ENCODE results near the gene PLCB1.

Gene PLCB1

DNA sequence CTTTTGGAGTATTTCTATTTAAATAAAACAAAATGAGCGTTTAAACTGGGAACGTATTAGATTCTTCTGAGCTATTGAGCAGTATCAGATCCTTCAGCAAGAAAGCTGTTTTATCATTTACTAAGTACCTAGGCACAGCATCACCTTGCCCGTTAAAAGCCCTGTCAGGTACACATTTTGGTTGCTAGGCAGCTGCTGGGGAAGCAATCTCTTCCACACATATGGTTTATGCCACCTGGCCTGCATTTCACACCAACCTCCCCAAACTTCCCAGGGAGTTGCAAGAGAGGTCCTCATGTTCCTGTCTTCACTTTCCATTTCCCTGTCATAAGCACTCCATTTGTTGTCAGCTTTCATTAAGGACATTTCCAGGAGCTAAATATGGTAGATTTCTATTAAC is 400.1 kb downstream of the PLCB1 start:
- no peaks in the 10 kb centered on the region for H3K27me3 ChIP-seq (replicated peaks; ENCODE audit: control insufficient read depth, insufficient read depth, low read length)
- no peak overlapping the region for H3K4me3 ChIP-seq (replicated peaks; ENCODE audit: low read depth, low read length)
- no peak for DNase-seq (ENCODE audit: extremely low read depth, insufficient read length)
- TF ChIP-seq, protein P1, sequence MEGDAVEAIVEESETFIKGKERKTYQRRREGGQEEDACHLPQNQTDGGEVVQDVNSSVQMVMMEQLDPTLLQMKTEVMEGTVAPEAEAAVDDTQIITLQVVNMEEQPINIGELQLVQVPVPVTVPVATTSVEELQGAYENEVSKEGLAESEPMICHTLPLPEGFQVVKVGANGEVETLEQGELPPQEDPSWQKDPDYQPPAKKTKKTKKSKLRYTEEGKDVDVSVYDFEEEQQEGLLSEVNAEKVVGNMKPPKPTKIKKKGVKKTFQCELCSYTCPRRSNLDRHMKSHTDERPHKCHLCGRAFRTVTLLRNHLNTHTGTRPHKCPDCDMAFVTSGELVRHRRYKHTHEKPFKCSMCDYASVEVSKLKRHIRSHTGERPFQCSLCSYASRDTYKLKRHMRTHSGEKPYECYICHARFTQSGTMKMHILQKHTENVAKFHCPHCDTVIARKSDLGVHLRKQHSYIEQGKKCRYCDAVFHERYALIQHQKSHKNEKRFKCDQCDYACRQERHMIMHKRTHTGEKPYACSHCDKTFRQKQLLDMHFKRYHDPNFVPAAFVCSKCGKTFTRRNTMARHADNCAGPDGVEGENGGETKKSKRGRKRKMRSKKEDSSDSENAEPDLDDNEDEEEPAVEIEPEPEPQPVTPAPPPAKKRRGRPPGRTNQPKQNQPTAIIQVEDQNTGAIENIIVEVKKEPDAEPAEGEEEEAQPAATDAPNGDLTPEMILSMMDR (IDR thresholded peaks at IDR 0.05; ENCODE audit: insufficient read depth, low read length, poor library complexity, severe bottlenecking): no peak
- H3K36me3 ChIP-seq (ENCODE audit: control insufficient read depth, insufficient read depth, low read length): no peaks in the 10 kb centered on the region

DNA sequence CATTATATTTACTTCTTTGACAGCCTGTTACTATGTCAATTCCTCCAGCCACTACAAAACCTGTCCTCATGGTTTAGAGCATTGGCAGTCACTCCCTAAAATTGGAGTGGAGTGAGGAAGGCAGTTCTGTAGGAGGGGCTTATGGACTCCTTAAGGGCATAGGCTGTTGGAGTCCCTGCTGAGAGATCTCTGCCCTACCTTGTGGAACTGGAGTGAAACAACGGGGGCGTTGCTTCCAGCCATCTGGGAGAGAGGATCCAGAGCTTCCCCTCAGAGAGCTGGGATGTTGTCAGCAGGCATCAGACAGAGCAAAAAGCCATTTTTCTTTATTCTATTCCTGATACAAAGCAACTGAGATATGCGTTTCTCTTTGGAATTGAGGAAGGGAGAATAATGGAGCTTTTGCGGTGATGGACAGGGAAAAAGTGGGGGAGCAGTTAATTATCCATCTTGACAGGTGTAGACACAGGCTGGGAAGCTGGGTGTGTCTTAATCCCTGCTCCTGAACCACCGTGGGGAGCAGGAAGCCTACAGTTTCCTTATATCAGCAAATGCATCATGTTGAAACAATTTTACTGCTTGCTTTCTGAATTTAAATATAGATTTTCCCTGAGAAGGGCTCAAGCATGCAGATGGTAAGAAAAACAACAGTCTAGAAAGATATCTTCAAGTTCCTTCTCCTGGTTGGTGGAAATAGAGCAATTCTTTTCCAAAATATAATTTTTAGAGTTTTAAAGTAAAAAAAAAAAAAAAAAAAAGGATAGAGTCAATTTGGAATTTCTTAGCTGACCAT is 402.5 kb downstream of the PLCB1 start:
- TF ChIP-seq, protein P1 (IDR thresholded peaks at IDR 0.05; ENCODE audit: insufficient read depth, low read length, poor library complexity, severe bottlenecking): no peak
- Histone ChIP-seq H3K4me3 (replicated peaks; ENCODE audit: low read depth, low read length) (no peak overlapping the region), H3K27me3 (replicated peaks; ENCODE audit: control insufficient read depth, insufficient read depth, low read length) (no peaks in the 10 kb centered on the region), H3K36me3 (ENCODE audit: control insufficient read depth, insufficient read depth, low read length) (no peaks in the 10 kb centered on the region)
- DNase-seq (ENCODE audit: extremely low read depth, insufficient read length): no peak

DNA sequence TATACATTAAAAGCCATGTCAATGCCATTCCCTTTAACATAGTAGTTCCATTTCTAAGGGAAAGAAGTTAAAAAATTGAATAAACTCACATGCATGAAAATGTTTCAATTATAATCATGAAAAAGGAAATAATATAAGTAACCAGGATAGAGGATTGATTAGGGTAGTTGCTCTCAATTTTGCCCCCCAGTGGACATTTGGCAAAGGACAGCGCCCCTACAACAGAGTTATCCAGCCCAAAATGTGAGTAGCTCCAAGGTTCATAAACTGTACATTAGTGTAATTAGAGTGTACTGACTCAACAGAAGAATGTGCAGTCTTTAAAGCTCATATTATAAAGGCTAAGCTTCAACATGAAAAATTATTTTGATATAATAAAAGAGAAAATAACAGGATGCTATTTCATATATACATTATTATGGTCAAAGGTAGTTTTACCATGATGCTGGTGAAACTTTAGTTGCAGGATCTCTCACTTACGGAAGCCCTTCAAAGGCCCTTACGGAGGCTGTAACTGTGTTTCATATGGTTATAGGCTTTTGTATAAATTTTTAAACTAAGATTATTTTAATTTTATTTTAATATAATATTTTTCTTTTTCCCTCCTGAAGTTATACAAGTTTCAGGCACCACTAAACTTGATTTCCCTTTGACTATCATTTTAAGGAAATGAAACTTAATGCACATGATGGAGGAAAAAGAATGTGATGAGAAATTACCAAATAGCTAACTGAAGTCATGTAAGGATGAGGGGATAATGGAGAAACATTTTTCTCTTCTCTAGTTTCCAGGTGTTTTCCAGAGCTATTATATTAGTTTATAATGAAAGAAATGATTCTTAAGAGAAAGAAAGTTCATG is 403.6 kb downstream of the PLCB1 start:
- no peaks in the 10 kb centered on the region for H3K36me3 ChIP-seq (ENCODE audit: control insufficient read depth, insufficient read depth, low read length)
- DNase-seq (ENCODE audit: extremely low read depth, insufficient read length): no peak
- no peak overlapping the region for H3K4me3 ChIP-seq (replicated peaks; ENCODE audit: low read depth, low read length)
- TF ChIP-seq, protein P1 (IDR thresholded peaks at IDR 0.05; ENCODE audit: insufficient read depth, low read length, poor library complexity, severe bottlenecking): peak; percentile 59
- no peaks in the 10 kb centered on the region for H3K27me3 ChIP-seq (replicated peaks; ENCODE audit: control insufficient read depth, insufficient read depth, low read length)

DNA sequence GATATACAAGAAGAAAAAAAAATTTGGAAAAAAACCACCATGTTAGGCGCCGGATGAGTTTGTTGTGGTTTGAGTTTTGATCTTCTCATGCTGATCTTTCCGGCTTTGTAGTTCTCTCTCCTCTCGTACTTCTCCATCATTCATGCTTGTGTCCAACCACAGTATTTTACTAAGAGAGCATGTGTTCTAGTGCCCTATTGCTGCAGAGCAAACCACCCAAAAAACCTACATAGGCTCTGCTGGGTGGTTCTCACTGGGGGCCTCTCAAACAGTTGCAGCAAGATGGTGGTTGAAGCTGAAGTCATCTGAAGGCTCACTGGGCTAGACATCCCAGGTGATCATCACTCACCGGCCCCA is 404.2 kb downstream of the PLCB1 start:
- Histone ChIP-seq H3K4me3 (replicated peaks; ENCODE audit: low read depth, low read length) (no peak overlapping the region), H3K27me3 (replicated peaks; ENCODE audit: control insufficient read depth, insufficient read depth, low read length) (no peaks in the 10 kb centered on the region), H3K36me3 (ENCODE audit: control insufficient read depth, insufficient read depth, low read length) (no peaks in the 10 kb centered on the region)
- no peak for DNase-seq (ENCODE audit: extremely low read depth, insufficient read length)
- TF ChIP-seq, protein P1 (IDR thresholded peaks at IDR 0.05; ENCODE audit: insufficient read depth, low read length, poor library complexity, severe bottlenecking): no peak

DNA sequence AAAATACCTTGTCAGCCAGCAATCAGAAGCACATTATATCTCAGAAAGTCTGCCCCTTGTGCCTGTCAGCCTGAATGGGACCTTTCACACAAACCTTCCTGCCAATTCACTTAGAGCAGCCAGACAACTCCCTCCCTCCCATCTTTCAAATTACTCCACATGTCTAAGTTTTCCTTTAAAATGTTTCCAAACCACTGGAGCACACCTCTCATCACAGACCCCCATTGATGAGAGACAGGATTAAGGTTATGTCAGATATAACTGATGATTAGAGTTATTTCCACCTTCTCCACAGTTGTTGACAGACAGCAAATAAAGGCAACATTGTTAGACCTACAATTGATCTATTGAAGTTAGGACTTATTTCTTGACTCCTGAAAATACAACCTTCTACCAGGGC is 408.4 kb downstream of the PLCB1 start:
- TF ChIP-seq, protein P1 (IDR thresholded peaks at IDR 0.05; ENCODE audit: insufficient read depth, low read length, poor library complexity, severe bottlenecking): no peak
- DNase-seq (ENCODE audit: extremely low read depth, insufficient read length): no peak
- H3K27me3 ChIP-seq (replicated peaks; ENCODE audit: control insufficient read depth, insufficient read depth, low read length): no peaks in the 10 kb centered on the region

More for the DNA sequence above, 408.4 kb downstream of the PLCB1 start:
- Histone ChIP-seq H3K36me3 (ENCODE audit: control insufficient read depth, insufficient read depth, low read length) (no peaks in the 10 kb centered on the region), H3K4me3 (replicated peaks; ENCODE audit: low read depth, low read length) (no peak overlapping the region)

Measured in GM06990 (cell line).